SH-SY5Y (cell line): ENCODE measurements around the gene AVPR1A.

Experiments used
- GATA2 ChIP-seq: IDR thresholded peaks from 2 replicates; pipeline ENCODE4 v1.6.1; 2011; ENCODE audit warnings: mild to moderate bottlenecking, low read depth, low read length
- GATA3 ChIP-seq: IDR thresholded peaks from 2 replicates; pipeline ENCODE4 v1.6.1; 2011; ENCODE audit warnings: low read depth, mild to moderate bottlenecking, low read length, moderate library complexity

GRCh38 chr12:63170321-63170720, 19.3 kb upstream of the AVPR1A start:
- TF ChIP-seq GATA3 = no peak
- TF ChIP-seq GATA2 = no peak
